ENCODE measurements around the gene MTRF1L.

GRCh38 chr6:152954443-152954842 lies 48.1 kb downstream of the MTRF1L start:
- no peak for TF ChIP-seq CTCF (IDR thresholded peaks at IDR 0.05)
- TF ChIP-seq POLR2AphosphoS5 (IDR thresholded peaks at IDR 0.05) = no peak
- no peak for TF ChIP-seq POLR2A (IDR thresholded peaks at IDR 0.05)
